ENCODE measurements around the gene PRDM13. TPM values are rescaled to one million over a fixed set of nuclear protein-coding genes. Genes with fewer than 3 reads are reported as not detected.

PRDM13 gene
- 16.6 TPM for total RNA-seq

DNA sequence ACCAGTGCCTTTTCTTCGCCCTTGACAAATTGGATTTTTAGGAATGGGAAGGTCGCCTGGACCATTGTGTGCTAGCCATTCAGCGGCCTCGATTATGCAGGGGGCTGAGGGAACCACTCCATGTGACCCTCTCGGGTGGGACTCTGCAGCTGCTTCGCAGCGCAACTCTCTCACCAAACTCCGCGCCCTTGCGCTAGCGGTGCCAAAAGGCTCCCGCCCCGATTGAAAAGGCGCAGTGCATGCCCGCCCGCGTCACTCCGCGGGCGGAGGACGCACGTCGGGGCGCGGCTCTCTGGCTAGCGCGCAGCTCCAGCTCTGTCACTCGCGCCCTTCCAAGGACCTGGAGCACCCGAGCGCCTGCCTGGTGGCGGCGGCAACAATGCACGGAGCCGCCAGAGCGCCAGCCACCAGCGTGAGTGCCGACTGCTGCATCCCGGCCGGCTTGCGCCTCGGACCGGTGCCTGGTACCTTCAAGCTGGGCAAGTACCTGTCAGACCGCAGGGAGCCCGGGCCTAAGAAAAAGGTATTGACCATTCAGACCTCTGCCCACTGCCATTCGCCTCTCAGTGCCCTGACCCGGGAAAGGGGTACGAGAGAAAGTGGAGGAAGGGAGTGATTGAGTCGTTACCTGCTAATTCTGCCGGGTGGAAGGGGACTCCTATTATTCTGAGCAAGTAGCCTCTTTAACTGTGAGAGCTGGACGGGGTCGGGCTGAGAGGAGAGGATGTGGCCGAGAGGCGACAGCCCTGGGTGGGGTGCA, at the start of gene PRDM13:
Gene PRDM13, plus strand, starts transcription at position 178 of the 760 bp plus-strand sequence. Its CDS starts 202 bp downstream, at position 380.

DNA sequence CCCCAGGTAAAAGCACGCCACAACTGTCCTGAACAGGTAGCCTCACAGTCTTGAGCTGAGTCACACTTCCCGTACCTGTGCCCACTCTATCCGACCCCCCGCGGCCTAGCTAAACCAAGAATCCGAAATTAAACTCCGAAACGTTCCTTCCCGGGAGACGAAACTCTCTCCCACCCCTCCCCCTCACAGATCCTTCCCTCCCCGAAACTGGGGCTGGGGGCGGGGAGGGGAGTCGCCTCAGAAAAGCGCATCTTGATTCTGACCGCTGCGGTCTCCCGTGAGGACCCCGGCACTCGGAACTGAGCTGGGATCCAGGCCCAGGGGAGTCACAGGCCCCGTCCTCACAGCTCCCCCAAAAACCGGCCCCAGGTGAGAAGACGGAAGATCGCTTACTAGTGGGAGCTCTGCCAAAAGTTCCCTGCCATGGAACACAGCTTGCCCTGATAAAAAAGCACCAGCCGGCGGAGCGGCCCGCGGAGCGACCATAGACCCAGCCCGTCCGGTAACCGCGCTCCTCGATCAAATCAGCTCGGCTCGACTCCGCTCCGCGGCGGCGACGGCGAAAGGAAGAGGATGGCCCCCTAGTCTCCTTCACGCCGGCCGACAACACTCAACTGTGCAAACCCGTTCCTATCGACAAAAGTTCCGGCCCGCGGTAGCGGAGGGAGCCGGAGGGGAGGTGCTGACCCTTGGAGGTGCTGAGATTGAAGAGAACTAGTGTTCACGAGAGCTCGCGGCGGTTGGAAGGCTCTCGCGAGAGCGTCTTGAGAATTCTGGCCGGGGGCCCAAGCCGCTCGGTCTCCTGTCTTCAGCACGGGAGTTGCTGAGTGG, 38.3 kb upstream of the PRDM13 start, which contains the start of gene CCNC:
Gene CCNC, minus strand, starts transcription at position 558 of the 831 bp plus-strand sequence. Its CDS starts 133 bp downstream, at position 425.

Other genes with a start within 250 kb of the PRDM13 start
- gene COQ3, start 212.6 kb upstream of the PRDM13 start, total RNA-seq, result 4.7 TPM
- gene PNISR, start 181.5 kb upstream of the PRDM13 start, total RNA-seq, result 367 TPM
- gene USP45, start 91.4 kb upstream of the PRDM13 start, total RNA-seq, result 32.2 TPM
- gene CCNC, start 38.2 kb upstream of the PRDM13 start, total RNA-seq, result 105 TPM

Data from camera-type eye (tissue), 1 donor.